ENCODE measurements around the gene MEIS1. TPM values are rescaled to one million over a fixed set of nuclear protein-coding genes. Genes with fewer than 3 reads are reported as not detected.
"Not testable (repeated sequence)": the region's sequence is repeated elsewhere in the genome, so short reads cannot be mapped to it uniquely, and the experiment has no call there.

The MEIS1 gene
- 0.15 and 0.28 TPM in 2 replicates for total RNA-seq (2014; rRNA removed; shearing (Covaris generic))

DNA sequence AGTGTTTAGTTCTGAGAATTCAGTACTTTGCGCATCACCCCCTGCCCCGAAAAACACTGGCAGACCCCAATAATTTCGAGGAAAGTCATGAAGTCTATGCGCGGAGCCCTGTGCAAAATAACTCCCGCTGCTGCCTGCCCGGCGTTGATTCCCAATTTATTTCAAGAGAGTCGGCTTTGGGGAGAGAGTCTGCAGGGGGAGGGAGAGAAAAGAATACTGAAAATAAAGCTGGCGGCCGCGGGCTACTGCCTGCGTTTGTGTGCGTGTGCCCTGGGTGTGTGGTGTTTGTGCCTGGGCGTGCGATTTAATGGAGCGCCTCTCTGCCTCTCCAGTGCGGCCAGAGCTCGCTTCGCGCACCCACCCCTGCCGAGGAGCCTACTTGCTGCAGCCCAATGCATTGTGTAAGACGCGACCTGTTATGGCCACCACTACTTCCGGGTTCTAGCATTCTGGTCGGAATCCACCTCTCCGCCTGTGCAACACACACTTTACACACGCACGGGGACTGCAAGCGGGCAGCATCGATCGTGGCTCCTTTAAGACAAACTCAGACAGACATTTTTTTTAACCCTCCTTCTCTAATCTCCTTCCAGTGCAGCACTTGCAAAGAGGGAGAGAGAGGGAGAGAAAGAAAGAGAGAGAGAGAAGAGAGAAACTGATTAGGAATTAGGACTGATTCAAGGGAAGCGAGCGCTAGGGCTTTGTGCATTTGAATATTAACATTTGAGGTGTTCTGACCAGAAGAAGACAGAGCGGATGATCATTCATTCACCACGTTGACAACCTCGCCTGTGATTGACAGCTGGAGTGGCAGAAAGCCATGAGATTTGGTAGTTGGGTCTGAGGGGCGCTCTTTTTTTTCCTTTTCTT lies at the start of gene MEIS1:
TSS of gene MEIS1 (plus strand) at position 447 of the 870 bp plus-strand sequence. CDS start 732 bp downstream, outside the sequence.
- no peaks in the 10 kb centered on the region for H3K36me3 ChIP-seq (replicated peaks; ENCODE audit: control insufficient read depth, insufficient read depth, low read length)
- H3K27me3 ChIP-seq (ENCODE audit: control insufficient read depth, insufficient read depth, low read length), result peaks cover 98% of the 10 kb centered on the region
- peak within 1 kb of the TSS; percentile 34 for H3K4me3 ChIP-seq (ENCODE audit: insufficient read depth, low read depth, low read length)
- peak; percentile 85 for DNase-seq

DNA sequence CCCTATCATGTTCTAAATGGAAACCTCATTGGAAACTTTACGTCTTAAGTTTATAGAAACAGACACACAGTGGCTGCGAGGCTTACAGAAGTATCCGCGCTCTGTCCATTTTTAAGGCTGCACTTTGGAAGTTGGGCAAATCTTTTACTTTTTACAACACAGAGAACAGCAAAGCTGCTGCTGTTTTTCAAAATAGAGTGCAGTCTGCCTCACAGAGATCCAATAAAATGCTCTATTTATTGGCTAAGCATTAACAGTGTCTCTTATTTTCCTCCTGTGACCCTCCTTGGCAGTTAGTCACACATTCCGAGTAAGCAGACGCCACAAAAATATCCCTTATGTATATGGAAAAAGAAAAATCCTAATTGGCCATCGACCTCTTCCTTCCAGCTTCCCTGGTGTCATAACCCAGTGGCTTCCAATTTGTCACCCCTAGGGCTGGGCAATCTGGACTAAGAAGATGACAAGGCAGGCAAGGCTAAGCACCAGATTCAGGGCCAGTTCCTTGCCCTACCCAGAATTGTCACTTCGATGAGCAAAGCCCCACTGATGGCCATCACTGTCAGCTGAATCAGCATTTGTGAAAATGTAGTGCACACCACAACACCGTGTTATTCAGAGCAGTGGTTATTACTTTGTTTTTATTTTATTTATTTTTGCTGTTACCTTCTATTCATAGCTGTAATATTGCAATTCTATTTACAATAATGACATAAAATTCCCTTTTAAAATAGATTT lies 47.7 kb upstream of the MEIS1 start:
- Histone ChIP-seq H3K4me3 (ENCODE audit: insufficient read depth, low read depth, low read length) (no peak overlapping the region), H3K36me3 (replicated peaks; ENCODE audit: control insufficient read depth, insufficient read depth, low read length) (no peaks in the 10 kb centered on the region), H3K27me3 (ENCODE audit: control insufficient read depth, insufficient read depth, low read length) (no peaks in the 10 kb centered on the region)
- no peak for DNase-seq

DNA sequence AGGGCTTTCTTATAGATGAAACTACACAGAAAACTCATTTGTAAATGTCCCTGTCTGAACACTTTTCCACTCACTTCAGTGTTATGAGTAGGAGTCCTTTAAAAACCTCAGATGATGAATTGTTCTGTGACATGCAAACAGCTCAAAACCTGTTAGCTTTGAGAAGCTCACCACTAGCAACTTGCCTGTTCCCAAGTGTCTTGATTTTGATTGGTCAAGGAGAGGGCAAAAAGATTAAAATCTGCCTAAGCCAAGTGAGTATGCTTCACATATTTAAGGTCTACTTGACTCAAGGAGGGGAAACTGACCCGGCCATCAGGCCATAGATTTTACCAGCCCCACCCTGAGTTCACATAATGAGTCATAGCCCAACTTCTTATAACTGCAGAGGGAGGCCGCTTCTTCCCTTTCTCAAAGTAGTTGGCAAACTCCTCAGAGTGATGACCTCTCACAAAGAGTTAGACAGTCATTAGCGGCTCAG lies 45.2 kb upstream of the MEIS1 start:
- H3K36me3 ChIP-seq (replicated peaks; ENCODE audit: control insufficient read depth, insufficient read depth, low read length), result no peaks in the 10 kb centered on the region
- no peaks in the 10 kb centered on the region for H3K27me3 ChIP-seq (ENCODE audit: control insufficient read depth, insufficient read depth, low read length)
- no peak overlapping the region for H3K4me3 ChIP-seq (ENCODE audit: insufficient read depth, low read depth, low read length)
- DNase-seq, result no peak

DNA sequence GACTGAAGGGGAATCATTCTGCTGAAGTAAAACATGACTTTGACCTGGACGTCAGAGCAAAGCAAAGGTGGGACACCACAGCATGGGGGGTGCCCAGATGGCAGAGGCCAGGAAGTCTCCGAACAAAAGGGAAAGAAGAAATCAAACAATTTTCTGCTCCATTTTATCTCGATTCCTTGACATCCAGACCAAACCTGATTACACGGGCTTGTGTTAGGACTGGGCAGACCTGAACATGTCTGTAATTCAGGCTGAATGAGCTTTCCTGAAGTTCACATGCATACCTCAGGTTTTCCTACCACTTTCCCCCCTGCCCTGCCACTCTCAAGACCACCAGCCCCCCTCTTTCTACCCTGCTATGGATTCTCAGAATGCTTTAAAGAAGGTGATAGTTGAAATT lies 44.8 kb upstream of the MEIS1 start:
- no peak overlapping the region for H3K4me3 ChIP-seq (ENCODE audit: insufficient read depth, low read depth, low read length)
- DNase-seq, result no peak
- no peaks in the 10 kb centered on the region for H3K27me3 ChIP-seq (ENCODE audit: control insufficient read depth, insufficient read depth, low read length)

DNA sequence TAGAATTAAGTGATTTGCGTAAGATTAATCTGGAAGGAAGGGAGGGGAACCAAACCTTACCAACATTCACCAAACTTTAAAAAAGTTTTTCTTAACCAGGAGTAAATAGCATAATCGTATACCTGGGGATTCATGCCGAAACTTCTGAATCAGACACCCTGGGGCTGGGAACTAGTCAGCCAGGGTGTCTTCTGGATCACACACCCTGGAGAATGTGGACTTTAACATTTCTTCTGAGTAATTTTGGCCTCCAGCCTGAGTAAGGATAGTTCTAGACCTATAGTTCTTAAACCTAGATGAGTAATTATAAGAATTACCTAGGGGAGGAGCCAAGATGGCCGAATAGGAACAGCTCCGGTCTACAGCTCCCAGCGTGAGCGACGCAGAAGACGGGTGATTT lies 44.1 kb upstream of the MEIS1 start:
- H3K4me3 ChIP-seq (ENCODE audit: insufficient read depth, low read depth, low read length), result peak overlapping the region; percentile 35
- DNase-seq, result no peak

More for the DNA sequence above, 44.8 kb upstream of the MEIS1 start:
- H3K36me3 ChIP-seq (replicated peaks; ENCODE audit: control insufficient read depth, insufficient read depth, low read length), result no peaks in the 10 kb centered on the region

DNA sequence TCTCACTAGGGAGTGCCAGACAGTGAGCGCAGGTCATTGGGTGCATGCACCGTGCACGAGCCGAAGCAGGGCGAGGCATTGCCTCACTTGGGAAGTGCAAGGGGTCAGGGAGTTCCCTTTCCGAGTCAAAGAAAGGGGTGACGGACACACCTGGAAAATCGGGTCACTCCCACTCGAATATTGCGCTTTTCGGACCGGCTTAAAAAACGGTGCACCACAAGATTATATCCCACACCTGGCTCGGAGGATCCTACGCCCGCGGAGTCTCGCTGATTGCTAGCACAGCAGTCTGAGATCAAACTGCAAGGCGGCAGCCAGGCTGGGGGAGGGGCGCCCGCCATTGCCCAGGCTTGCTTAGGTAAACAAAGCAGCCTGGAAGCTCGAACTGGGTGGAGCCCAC lies 43.7 kb upstream of the MEIS1 start:
- peak overlapping the region; percentile 35 for H3K4me3 ChIP-seq (ENCODE audit: insufficient read depth, low read depth, low read length)
- not testable (repeated sequence) for H3K27me3 ChIP-seq (ENCODE audit: control insufficient read depth, insufficient read depth, low read length); DNase-seq; H3K36me3 ChIP-seq (replicated peaks; ENCODE audit: control insufficient read depth, insufficient read depth, low read length)

More for the DNA sequence above, 44.1 kb upstream of the MEIS1 start:
- H3K27me3 ChIP-seq (ENCODE audit: control insufficient read depth, insufficient read depth, low read length), result no peaks in the 10 kb centered on the region
- no peaks in the 10 kb centered on the region for H3K36me3 ChIP-seq (replicated peaks; ENCODE audit: control insufficient read depth, insufficient read depth, low read length)

DNA sequence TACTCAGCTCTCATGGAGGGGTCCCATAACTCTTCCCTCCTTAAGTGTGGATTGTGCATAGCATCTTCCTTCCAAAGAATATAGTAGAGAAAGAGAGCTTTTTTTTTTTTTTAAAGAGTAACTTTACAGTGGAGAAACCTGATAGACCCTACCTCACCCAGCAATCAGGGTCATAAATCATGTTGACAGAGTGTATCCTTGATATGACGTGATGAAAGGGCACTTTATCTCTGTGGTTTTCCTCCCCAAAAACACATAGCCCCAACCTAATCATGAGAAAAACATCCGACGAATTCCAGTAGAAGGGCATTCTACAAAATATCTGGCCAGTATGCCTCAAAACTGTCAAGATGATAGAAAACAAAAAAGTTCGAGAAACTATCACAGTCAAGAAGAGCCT lies 29.5 kb upstream of the MEIS1 start:
- no peak for DNase-seq
- Histone ChIP-seq H3K4me3 (ENCODE audit: insufficient read depth, low read depth, low read length) (no peak overlapping the region), H3K36me3 (replicated peaks; ENCODE audit: control insufficient read depth, insufficient read depth, low read length) (no peaks in the 10 kb centered on the region), H3K27me3 (ENCODE audit: control insufficient read depth, insufficient read depth, low read length) (no peaks in the 10 kb centered on the region)

DNA sequence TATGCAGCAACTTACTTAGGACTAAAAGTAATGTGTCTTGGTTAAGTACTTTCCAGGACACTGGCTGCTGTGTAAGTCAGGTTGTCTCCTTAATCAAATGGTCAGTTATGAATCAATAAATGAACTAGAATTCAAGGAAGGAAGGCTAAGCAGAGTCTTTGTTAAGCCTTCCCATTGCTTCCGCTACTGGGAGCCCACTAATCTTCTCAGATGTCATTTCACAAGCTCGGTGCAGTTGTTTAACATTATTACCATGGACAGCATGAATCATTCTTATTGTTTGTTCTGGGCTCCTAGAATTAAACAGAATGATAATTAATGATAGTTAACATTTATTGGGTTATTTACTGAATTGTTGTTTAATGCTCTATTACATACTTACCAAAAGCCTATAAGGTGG lies 26.0 kb upstream of the MEIS1 start:
- DNase-seq, result no peak
- Histone ChIP-seq H3K4me3 (ENCODE audit: insufficient read depth, low read depth, low read length) (no peak overlapping the region), H3K36me3 (replicated peaks; ENCODE audit: control insufficient read depth, insufficient read depth, low read length) (no peaks in the 10 kb centered on the region), H3K27me3 (ENCODE audit: control insufficient read depth, insufficient read depth, low read length) (no peaks in the 10 kb centered on the region)

DNA sequence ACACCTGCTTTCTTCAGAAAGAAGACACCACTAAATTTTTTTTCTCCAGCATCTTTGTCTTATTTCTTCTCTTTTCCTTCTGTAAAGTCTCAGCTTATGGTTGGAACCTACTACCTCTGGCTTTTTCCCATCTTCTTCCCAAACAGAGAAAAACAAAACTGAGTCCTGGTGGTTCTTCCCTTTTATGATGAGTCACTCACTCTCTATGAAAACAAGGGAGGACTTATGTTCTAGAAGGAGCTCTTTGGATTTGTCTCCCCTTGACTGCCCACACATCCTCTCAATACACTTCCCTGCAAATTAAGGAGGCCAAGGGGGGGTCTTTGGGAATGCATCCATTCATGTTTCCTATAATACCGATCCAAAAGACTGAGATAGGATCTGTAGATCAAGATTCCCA lies 22.1 kb upstream of the MEIS1 start:
- no peak overlapping the region for H3K4me3 ChIP-seq (ENCODE audit: insufficient read depth, low read depth, low read length)
- H3K27me3 ChIP-seq (ENCODE audit: control insufficient read depth, insufficient read depth, low read length), result no peaks in the 10 kb centered on the region
- no peaks in the 10 kb centered on the region for H3K36me3 ChIP-seq (replicated peaks; ENCODE audit: control insufficient read depth, insufficient read depth, low read length)
- no peak for DNase-seq

DNA sequence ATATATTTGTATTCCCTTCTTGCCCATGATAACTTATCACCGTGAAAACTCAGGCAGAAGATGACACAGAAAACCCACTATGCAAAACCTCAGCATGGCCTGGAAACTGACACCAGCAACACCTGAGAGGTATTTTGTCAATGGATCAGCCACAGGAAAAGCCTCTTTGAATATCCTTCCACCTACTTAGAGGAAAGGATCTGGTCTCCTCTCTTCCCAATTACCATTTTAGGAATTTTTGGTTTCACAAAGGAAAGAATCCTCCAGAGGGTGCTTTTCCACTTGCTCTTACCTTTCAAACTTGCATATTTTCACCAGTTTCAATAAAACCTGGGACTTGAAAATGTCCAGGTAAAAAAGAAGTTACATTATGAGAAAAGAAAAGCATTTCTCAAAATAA lies 20.0 kb upstream of the MEIS1 start:
- Histone ChIP-seq H3K36me3 (replicated peaks; ENCODE audit: control insufficient read depth, insufficient read depth, low read length) (no peaks in the 10 kb centered on the region), H3K4me3 (ENCODE audit: insufficient read depth, low read depth, low read length) (no peak overlapping the region), H3K27me3 (ENCODE audit: control insufficient read depth, insufficient read depth, low read length) (no peaks in the 10 kb centered on the region)
- DNase-seq, result peak; percentile 63

DNA sequence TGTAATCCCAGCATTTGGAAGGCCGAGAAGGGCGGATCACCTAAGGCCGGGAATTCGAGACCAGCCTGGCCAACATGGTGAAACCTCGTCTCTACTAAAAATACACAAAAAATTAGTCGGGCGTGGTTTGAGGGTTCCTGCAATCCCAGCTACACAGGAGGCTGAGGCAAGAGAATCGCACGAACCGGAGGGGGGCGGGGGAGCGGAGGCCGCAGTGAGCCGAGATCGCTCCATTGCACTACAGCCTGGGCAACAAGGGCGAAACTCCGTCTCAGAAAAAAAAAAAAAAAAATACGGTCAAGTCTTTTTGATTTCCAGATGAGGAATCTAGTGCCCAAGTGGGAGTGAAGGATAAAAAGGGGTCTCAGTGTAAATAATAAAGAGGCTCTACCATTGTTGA lies 16.5 kb upstream of the MEIS1 start:
- DNase-seq, result no peak
- no peak overlapping the region for H3K4me3 ChIP-seq (ENCODE audit: insufficient read depth, low read depth, low read length)
- H3K27me3 ChIP-seq (ENCODE audit: control insufficient read depth, insufficient read depth, low read length), result peaks cover 2% of the 10 kb centered on the region; the same call in 1 of the 2 replicates
- H3K36me3 ChIP-seq (replicated peaks; ENCODE audit: control insufficient read depth, insufficient read depth, low read length), result no peaks in the 10 kb centered on the region

DNA sequence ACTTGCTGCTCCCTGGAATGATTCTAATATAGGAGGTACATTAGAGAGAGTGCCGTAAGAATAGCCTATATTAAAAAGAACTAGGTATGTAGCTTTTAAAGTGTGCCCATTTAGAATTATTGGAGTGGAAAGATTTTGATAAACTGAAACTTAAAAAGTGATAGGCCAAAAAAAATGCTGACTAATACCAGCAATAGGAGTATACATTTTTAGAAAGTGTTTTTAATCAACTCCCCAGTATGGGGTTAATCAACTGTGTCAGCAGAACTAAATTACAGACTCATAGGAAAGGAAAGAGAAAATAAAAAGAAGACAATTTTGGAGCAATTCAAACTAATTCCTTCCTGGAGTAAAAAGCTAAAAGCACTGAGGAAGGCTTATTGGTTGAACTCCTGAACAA lies 13.3 kb upstream of the MEIS1 start:
- H3K36me3 ChIP-seq (replicated peaks; ENCODE audit: control insufficient read depth, insufficient read depth, low read length), result no peaks in the 10 kb centered on the region
- no peak for DNase-seq
- no peak overlapping the region for H3K4me3 ChIP-seq (ENCODE audit: insufficient read depth, low read depth, low read length)
- H3K27me3 ChIP-seq (ENCODE audit: control insufficient read depth, insufficient read depth, low read length), result peaks cover 28% of the 10 kb centered on the region

DNA sequence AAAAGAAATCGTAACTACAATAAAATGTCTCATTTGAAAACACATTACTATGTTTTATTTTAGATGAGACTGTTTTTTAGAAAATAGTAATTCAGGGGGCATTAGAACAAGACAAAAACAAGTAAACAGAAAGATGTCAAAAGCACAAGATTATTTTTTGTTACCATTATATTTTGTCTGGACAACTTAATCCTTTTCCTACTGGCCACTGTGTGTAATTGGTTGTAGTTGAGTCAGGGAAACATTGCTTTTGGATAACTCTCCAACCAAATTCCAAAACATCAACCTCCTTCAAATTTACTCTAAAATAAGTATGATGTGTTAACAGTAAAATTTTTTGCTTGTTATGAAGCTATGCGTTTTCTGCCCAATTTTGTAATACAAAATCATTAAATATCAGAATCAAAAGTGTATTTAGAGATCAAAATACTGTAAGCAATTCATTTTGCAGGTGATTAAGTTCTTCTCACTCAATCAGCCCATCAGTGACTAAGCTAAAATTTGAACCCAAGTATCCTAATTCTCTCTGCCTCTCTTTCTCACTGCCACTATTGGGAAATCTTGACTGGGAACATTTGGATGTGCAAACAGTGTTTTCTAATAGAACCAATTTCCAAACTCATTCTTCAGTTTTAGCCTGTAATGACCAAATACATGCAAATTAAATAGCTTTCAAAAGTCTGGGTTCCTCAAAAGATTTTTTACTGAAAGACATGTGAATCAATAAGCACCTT lies 11.4 kb upstream of the MEIS1 start:
- Histone ChIP-seq H3K4me3 (ENCODE audit: insufficient read depth, low read depth, low read length) (no peak overlapping the region), H3K36me3 (replicated peaks; ENCODE audit: control insufficient read depth, insufficient read depth, low read length) (no peaks in the 10 kb centered on the region), H3K27me3 (ENCODE audit: control insufficient read depth, insufficient read depth, low read length) (peaks cover 48% of the 10 kb centered on the region)
- DNase-seq, result no peak

DNA sequence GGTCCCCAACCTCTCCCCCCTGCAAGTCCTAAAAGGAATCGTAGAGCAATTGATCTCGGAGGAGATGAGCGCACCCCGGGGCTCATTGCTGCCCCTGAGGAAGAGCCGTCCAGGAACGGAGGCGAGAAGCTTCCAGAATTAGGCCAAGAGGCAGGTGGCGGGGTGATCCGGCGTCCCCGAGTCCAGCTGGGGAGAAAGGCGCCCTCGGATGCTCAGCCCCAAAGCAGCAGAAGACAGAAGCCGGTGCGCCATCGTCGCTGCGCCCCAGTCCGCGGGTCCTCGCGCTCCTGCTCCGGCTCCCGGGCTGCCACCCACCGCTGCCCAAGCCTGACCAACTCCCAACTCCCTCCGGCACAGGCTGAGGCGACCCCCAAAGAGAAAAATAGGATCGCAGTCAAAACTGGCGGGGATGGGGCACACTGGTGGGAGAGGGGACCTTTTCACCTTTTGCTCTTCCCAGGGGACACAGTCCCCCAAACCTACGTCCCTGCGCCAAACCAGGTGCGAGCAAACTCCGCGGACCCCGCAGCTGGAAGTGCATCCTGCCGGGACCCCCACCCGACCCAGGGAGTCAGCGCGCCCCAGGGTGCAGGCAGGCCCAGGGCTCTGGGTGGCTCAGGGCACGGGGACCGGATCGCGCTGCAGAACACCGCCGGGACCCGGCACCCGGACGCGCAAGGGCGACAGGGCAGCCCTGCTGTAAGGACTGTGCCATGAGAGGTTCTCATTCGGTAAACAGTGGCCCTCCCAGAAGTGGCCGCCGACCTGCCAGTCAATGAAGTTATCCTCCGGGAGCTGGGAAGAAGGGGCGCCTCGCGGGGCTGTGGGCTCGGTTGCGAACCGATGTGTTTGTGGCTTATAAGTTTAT lies 8.4 kb upstream of the MEIS1 start:
- Histone ChIP-seq H3K36me3 (replicated peaks; ENCODE audit: control insufficient read depth, insufficient read depth, low read length) (no peaks in the 10 kb centered on the region), H3K27me3 (ENCODE audit: control insufficient read depth, insufficient read depth, low read length) (peaks cover 77% of the 10 kb centered on the region), H3K4me3 (ENCODE audit: insufficient read depth, low read depth, low read length) (peak overlapping the region; percentile 46)
- DNase-seq, result peak; percentile 64
